ENCODE data around the gene MAP3K8.

DNA sequence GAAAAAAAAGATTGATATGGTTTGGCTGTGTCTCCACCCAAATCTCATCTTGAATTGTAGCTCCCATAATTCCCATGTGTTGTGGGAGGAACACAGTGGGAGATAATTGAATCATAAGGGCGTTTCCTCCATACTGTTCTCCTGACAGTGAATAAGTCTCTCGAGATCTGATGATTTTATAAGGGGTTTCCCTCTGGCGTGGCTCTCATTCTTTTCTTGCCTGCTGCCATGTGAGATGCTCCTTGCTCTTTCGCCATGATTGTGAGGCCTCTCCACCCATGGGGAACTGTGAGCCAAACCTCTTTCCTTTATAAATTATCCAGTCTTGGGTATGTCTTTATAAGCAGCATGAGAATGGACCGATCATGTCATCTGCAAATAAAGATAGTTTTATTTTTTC is 29.4 kb upstream of the MAP3K8 start:
- TF ChIP-seq, protein P1, sequence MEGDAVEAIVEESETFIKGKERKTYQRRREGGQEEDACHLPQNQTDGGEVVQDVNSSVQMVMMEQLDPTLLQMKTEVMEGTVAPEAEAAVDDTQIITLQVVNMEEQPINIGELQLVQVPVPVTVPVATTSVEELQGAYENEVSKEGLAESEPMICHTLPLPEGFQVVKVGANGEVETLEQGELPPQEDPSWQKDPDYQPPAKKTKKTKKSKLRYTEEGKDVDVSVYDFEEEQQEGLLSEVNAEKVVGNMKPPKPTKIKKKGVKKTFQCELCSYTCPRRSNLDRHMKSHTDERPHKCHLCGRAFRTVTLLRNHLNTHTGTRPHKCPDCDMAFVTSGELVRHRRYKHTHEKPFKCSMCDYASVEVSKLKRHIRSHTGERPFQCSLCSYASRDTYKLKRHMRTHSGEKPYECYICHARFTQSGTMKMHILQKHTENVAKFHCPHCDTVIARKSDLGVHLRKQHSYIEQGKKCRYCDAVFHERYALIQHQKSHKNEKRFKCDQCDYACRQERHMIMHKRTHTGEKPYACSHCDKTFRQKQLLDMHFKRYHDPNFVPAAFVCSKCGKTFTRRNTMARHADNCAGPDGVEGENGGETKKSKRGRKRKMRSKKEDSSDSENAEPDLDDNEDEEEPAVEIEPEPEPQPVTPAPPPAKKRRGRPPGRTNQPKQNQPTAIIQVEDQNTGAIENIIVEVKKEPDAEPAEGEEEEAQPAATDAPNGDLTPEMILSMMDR (IDR thresholded peaks at IDR 0.05): no peak
- TF ChIP-seq POLR2A (IDR thresholded peaks at IDR 0.05): no peak
